HepG2 (cell line): ENCODE measurements around the gene BRD2. TPM values are rescaled to one million over a fixed set of nuclear protein-coding genes. Genes with fewer than 3 reads are reported as not detected.
A peak's percentile ranks its signal among the peaks of the same experiment; 100 is the strongest.

Source experiments
- CENPBD1 ChIP-seq: sonication (generic); formaldehyde crosslinking; IDR thresholded peaks from 2 replicates; pipeline ENCODE4 v1.8.0; 2022; ENCODE audit warnings: missing genetic modification reagents, low read depth, mild to moderate bottlenecking, borderline replicate concordance
- CREBL2 ChIP-seq: sonication (generic); formaldehyde crosslinking; IDR thresholded peaks from 2 replicates; pipeline ENCODE4 v1.8.1; 2023; ENCODE audit warnings: missing genetic modification reagents, mild to moderate bottlenecking, borderline replicate concordance
- HMGXB3 ChIP-seq: sonication (generic); formaldehyde crosslinking; IDR thresholded peaks from 2 replicates; pipeline ENCODE4 v1.4.0; 2020; ENCODE audit warnings: missing genetic modification reagents, borderline replicate concordance
- KLF16 ChIP-seq, 2 experiments: sonication (generic) in 1 of 2; formaldehyde crosslinking in 1 of 2; IDR thresholded peaks; 2 replicates each; pipeline versions ENCODE4 v1.6.1 to v1.8.0; 2016 to 2023; ENCODE audit warnings: missing genetic modification reagents in 2 of 2, missing compliant biosample characterization in 1 of 2
- NFAT5 ChIP-seq: sonication (generic); formaldehyde crosslinking; IDR thresholded peaks from 2 replicates; pipeline ENCODE4 v1.4.0; 2020; ENCODE audit warnings: missing genetic modification reagents
- TEAD2 ChIP-seq: sonication (generic); formaldehyde crosslinking; IDR thresholded peaks from 2 replicates; pipeline ENCODE4 v1.9.0; 2021; ENCODE audit warnings: missing genetic modification reagents
- TFDP2 ChIP-seq: sonication (generic); formaldehyde crosslinking; IDR thresholded peaks from 2 replicates; pipeline ENCODE4 v1.4.0; 2020; ENCODE audit warnings: missing genetic modification reagents
- ZFP37 ChIP-seq: sonication (generic); formaldehyde crosslinking; IDR thresholded peaks from 2 replicates; pipeline ENCODE4 v1.4.0; 2020; ENCODE audit warnings: missing genetic modification reagents, borderline replicate concordance
- ZKSCAN8 ChIP-seq: IDR thresholded peaks from 2 replicates; pipeline ENCODE4 v1.6.1; 2016; ENCODE audit warnings: borderline replicate concordance, missing genetic modification reagents, missing compliant biosample characterization
- ZNF263 ChIP-seq: sonication (generic); formaldehyde crosslinking; IDR thresholded peaks from 2 replicates; pipeline ENCODE4 v1.4.0; 2020; ENCODE audit warnings: missing genetic modification reagents
- ZNF343 ChIP-seq: sonication (generic); formaldehyde crosslinking; IDR thresholded peaks from 2 replicates; pipeline ENCODE4 v1.4.0; 2020; ENCODE audit warnings: mild to moderate bottlenecking, missing genetic modification reagents
- ZNF788 ChIP-seq: sonication (generic); formaldehyde crosslinking; IDR thresholded peaks from 2 replicates; pipeline ENCODE4 v1.5.0; 2020; ENCODE audit warnings: mild to moderate bottlenecking, missing genetic modification reagents, borderline replicate concordance
- ZNF800 ChIP-seq: sonication (generic); formaldehyde crosslinking; IDR thresholded peaks from 2 replicates; pipeline ENCODE4 v1.4.0; 2020; ENCODE audit warnings: missing genetic modification reagents
- ZSCAN29 ChIP-seq: sonication (generic); formaldehyde crosslinking; conservative IDR thresholded peaks from 2 replicates; pipeline ENCODE4 v1.4.0; 2020; ENCODE audit warnings: mild to moderate bottlenecking, missing genetic modification reagents
- polyA plus RNA-seq, 8 experiments: library from polyadenylated mRNA; depleted of rRNA in 3 of 8; stranded (reverse) in 7 of 8; unstranded in 1 of 8; fragments of >200 nt; fragmentation: Illumina TruSeq in 4 of 8; extraction: Trizol in 4 of 8; gene quantifications; 2 replicates each; pipeline versions ENCODE4 v1.2.1 to v1.2.3, GENCODE V29; 2011 to 2016; ENCODE audit warnings: low read depth in 4 of 8, missing spikeins in 1 of 8, mixed read lengths in 1 of 8; ENCODE audit not compliant: insufficient read depth in 1 of 8
- total RNA-seq, 5 experiments: library from RNA; depleted of rRNA; stranded (reverse); fragments of >200 nt; fragmentation: Illumina TruSeq; extraction: Trizol; gene quantifications; 2 replicates each; pipeline ENCODE4 v1.2.3, GENCODE V29; 2016; ENCODE audit warnings: low read depth in 1 of 5

BRD2 gene
- total and polyA plus RNA-seq, 2 of the 13 experiments (the other 11 are each of a cell fraction or from before 2014, with no cell fraction given) = 143 to 202 TPM

GRCh38 chr6:32968093-32968866 is at the start of gene BRD2 (continued):
- TF ChIP-seq HMGXB3 (peak; percentile 79), ZKSCAN8 (CRISPR knock-in tag) (0 out of 2 replicates have a peak, but pooled peaks have one; percentile 16), ZNF343 (CRISPR knock-in tag) (peak; percentile 95), ZFP37 (CRISPR knock-in tag) (peak; percentile 83), TEAD2 (CRISPR knock-in tag) (peak; percentile 7; the same call in 1 of the 2 replicates), CENPBD1 (CRISPR knock-in tag) (no peak), ZSCAN29 (CRISPR knock-in tag) (peak; percentile 80; the same call in 1 of the 2 replicates), CREBL2 (0 out of 2 replicates have a peak, but pooled peaks have one; percentile 28), TFDP2 (peak; percentile 98), NFAT5 (CRISPR knock-in tag) (peak; percentile 64), ZNF263 (CRISPR knock-in tag) (peak; percentile 78), KLF16 (CRISPR knock-in tag; IDR thresholded peaks at IDR 0.05) (peak in 1 of 2 experiments; percentile 78; a peak in 2 of 4 replicates), ZNF788 (CRISPR knock-in tag) (peak; percentile 94; the same call in 1 of the 2 replicates), ZNF800 (CRISPR knock-in tag) (peak; percentile 80)
